Activated CD4-positive, alpha-beta T cell treated with anti-CD3 and anti-CD28 coated beads, Interleukin-2, Interleukin-4, amounts not matched to agents 100 ng/mL and 50 ng/mL, durations not matched to agents 16 hours and 8 hours (primary cell): ENCODE measurements around the gene TTK.

Source experiments
- DNase-seq: peaks from one replicate; pipeline ENCODE4 v3.0.0-alpha.2; 2020; ENCODE audit warnings: low spot score

TTK gene

DNA sequence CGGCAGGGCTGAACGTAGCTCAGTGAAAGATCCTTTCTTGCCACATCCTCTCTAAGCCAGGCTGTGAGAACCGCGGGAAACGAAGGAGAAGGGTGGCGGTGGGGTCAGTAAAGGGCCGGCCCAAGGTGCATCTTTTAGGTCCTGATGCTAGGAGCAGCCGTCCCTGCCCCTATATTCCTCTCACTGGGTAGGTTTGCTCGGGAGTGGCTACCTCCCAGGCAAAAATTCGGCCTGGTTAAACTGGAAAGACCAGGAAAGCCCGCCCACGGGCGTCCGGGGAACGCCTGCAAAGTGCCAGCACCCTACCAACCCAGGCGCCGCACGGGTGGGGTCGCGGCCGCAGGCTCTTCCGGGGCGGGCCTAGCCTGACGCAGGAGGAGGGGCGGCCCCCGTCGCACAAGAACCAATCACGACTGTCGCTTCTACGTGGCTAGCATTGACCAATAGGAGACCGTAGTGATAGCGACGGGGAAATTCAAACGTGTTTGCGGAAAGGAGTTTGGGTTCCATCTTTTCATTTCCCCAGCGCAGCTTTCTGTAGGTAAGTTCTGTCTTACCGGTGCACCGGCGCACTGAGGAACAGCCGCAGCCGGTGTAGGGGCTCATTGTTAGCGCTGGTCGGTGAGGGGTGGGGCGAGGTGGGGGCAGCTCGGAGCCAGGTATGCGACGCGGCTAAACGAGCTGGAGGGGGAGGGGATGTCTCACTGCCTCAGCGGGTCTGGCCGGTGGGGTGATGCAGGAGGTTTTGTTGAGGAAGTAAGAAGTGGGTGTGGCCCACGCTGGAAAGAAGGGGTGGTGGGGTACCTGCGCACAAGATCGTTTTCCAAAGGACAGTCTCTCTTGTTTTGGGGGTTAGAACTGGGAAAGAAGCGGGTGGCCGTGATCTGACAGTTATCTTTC, at the start of gene TTK:
TSS of gene TTK (plus strand) at position 477 of the 900 bp plus-strand sequence. CDS start 1,195 bp downstream, outside the sequence.
- DNase-seq = peak; percentile 95

- DNase-seq = no peak
Observed at GRCh38 chr6:79954849-79955248, 49.6 kb upstream of the TTK start.

DNA sequence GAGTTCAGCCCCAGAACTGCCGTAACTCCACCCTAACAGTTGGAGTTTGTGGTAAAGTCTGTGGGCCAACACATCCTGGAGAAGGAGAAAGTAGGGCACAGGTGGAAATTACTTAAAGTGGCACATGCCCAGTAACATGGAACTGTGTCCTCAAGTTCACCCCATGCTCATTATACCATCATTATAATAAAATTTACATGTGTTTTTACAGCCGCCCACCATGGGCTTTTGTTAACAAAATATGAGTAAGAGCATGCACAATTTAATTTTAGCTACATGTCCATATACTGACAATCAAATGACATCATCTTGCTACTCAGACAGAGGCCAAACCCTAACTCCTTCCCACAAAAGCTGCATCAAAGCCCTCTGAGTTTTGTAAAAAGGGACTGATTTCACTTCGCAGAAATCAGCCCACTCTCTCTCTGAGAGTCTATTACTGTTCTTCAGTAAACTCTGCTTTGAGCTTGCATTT, 39.8 kb upstream of the TTK start:
- no peak for DNase-seq

DNA sequence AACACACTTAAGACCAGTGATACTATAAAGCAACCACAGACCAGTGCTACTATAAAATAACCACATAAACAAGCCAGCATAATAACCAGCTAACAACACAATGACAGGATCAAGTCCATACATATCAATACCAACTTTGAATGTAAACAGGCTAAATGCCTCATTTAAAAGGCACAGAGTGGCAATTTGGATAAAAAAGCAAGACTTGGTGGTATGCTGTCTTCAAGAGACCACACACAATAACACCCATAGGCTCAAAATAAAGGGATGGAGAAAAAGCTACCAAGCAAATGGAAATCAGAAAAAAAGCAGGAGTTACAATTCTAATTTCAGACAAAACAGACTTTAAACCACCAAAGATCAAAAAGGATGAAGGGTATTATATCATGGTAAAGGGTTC, 37.3 kb upstream of the TTK start:
- no peak for DNase-seq

- no peak for DNase-seq
Observed at GRCh38 chr6:79969784-79970183, 34.7 kb upstream of the TTK start.

GRCh38 chr6:79971193-79971592, 33.3 kb upstream of the TTK start:
- DNase-seq = no peak

DNA sequence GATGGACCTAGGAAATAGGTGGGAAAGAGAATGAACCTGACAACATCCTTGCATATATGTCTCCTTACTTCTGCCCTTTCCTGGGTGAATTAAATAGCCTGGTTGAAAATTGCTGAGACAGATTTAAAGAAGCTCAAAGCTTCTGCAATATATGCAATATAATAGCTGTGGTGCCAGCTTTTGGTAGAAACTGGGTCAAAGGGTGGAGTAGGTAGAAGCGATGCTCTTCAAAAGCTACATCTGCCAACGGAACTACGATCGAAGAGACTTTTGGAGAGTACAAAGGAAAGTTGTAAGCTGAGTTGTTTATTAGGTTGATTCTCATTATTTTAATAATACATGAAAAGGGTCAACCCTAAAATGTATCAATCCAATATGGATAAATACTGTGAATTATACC, 22.8 kb upstream of the TTK start:
- DNase-seq = no peak

DNA sequence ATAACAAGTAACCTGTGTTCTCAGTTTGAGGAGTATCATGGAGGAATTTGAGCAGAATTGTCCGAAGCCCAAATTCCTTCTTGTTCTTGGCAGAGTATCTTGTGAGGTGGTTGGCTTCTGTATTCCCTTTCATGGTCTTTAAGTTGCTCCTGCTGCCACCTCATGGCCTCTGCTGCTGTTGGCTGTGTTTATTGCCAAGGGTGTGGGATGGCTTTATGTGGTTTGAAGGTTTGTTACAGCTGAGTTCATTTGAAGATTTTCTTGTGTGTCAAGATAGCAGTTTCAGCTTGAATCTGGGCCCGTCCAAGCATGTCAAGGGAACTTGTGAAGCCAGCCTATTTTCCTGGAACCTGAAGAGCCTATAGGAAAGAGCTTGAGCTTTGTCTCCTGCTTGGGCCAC, 20.2 kb upstream of the TTK start:
- DNase-seq = no peak

DNA sequence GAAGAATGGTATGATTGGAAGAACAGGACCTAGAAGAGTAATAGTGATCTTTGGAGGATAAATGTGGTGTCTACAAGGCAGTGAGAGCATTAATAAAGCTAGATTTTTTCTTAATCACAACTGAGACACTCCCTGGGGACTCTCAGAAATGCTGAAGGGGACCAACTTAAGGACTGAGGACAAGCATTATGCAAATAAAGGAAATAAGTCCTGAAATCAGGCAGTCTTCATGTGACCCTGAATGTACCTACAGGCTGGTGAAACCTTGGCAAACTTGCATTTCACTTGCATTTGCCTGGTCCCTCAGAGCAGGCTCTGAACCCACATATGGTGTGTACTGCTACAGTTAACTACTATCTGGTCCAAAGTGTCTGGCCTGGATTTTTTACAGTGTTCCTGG, 19.3 kb upstream of the TTK start:
- DNase-seq = no peak

GRCh38 chr6:79989641-79990040, 14.8 kb upstream of the TTK start:
- no peak for DNase-seq

GRCh38 chr6:79993012-79993910, 11.2 kb upstream of the TTK start:
- no peak for DNase-seq

DNA sequence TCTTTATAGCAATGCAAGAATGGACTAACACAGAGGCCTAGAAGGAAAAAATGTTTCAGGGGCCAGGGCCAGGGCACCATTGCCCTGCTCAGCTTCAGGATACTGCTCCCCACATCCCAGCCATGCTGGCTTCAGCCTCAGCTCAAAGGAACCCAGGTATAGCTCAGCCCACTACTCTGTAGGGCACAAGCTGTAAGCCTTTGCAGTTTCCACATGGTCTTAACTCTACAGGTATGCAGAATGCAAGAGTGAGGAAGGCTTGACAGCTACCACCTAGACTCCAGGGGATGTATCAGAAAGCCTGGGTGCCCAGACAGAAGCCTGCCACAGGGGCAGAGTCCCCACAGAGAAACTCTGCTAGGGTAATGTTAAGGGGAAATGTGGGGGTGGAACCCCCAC, 10.5 kb upstream of the TTK start:
- no peak for DNase-seq

- no peak for DNase-seq
Observed at GRCh38 chr6:79997728-79998127, 6.7 kb upstream of the TTK start.

DNA sequence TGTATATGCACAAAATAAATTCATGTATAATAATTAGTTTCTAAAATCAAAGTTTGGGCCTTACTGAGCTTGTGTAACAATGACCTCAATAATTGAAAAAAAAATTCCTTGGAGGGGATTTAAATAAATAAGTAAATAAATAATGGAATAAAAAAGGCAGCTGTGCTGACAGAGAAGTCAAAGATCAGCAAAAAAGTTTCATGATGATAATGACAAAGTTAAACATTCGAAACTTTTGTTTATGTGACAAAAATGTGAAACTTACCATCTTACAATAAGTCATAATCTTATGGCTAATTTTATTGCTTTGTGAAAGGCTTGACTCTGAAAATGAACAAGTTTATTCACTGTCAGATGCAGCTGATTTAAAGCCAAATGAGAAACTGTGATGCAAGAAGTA, 3.1 kb upstream of the TTK start:
- no peak for DNase-seq

- peak; percentile 27 for DNase-seq
Observed at GRCh38 chr6:80003826-80004172, 650 bp upstream of the TTK start.

GRCh38 chr6:80005406-80005805, 957 bp downstream of the TTK start:
- DNase-seq = no peak

DNA sequence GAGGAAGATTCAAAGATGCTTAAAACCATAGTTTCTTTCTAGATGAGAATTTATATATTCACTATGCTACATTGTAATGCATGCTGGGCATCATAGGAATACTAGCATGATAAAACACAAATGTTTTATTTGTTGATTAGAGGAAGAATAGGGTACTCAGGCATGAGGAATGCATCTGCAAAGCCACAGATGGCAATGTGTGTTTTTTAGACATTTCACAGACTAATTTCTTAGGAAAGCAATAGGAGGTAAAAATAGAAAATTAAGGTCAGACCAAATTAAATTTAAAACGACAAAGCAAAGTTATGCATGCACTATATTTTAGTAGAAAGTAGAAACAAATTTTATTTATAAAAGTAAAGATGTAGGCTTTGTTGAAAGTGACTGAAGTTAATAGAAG, 2.1 kb downstream of the TTK start:
- DNase-seq = no peak

DNA sequence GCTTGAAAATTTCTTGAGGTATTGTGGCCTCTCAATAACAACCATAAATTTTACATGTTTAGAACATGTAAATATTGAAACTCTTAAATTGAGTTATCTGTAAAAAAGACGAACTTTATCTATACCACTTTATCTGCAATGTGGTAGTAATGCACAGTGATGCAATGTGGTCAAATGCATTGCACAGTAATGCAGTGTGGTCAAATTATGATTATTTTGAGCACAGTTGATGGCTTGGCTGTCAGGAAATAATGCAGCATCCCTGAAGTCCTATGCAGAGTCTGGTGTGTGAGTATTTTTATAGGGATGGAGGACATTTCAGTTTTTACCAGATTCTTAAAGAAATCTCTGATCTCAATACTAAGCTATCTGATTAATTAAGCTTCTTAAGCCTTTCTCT, 5.1 kb downstream of the TTK start:
- no peak for DNase-seq

GRCh38 chr6:80010288-80010687, 5.8 kb downstream of the TTK start:
- no peak for DNase-seq

DNA sequence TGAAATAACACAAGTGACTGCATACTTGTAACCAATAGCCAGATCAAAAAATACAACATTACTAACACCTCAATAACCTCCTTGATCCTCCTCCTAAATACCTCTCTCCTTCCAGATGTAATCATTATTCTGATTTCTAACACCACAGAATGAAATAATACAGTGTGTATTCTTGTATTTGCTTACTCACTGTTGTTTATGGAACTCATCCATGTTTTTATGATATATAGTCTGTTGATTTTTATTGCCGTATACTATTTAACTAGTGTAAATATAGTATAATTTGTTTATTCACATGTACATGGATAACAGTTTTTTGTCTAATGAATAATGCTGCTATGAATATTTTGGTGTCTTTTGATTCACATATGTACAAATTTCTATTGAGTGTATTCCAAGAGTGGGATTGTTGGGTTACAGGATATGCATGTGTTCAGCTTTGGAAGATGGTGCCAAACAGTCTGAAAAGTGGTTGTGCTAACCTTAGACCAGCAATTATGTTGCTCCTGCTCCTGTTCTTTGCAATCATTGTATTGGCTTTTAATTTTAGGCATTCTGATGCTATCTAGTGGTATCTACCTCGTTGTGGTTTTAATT, 11.5 kb downstream of the TTK start:
- no peak for DNase-seq

- DNase-seq = no peak
Observed at GRCh38 chr6:80020381-80021120, 16.1 kb downstream of the TTK start.

GRCh38 chr6:80021131-80021530, 16.7 kb downstream of the TTK start:
- no peak for DNase-seq
